K562 (cell line): ENCODE data around the gene MLLT3. TPM values are rescaled to one million over a fixed set of nuclear protein-coding genes. Genes with fewer than 3 reads are reported as not detected.

Experiments used
- ATAC-seq: fragments of 200-7000 bp; cut with Tn5 transposase; 3 replicates; pipeline ENCODE4 v1.9.1; 2020; ENCODE audit warnings: moderate library complexity
- BruUV-seq: library from RNA; stranded (reverse); fragments of 400-500 nt; replicated peaks from 2 replicates; lab custom pipeline; 2021; lab: Mats Ljungman, UMichigan
- CTCF ChIA-PET: fragments of 300-600 bp; formaldehyde crosslinking; extraction: SDS; loops from one replicate; lab custom pipeline; 2021; ENCODE audit warnings: low intra/inter-chr PET ratio; lab: Yijun Ruan, JAX
- POLR2A ChIA-PET: fragments of 300-600, 350-650 bp; sonication (Branson Sonifier 250); formaldehyde crosslinking; extraction: SDS; loops from one replicate; lab custom pipeline; 2021; ENCODE audit warnings: antibody characterized with exemption, inconsistent platforms; lab: Yijun Ruan, JAX
- DNase-seq, 4 experiments: peaks; one replicate each; pipeline versions ENCODE4 v3.0.0 to v3.0.0-alpha.2; 2011 to 2018; ENCODE audit warnings: low spot score in 3 of 4, mixed read lengths in 3 of 4; ENCODE audit errors: extremely low read depth in 1 of 4
- FAIRE-seq: peaks from 2 replicates; lab custom pipeline; 2011; peaks lifted over from hg19 to GRCh38; lab: Jason Lieb, UNC
- H2AFZ ChIP-seq: 2 replicates; pipeline ENCODE4 v1.6.0; 2011; ENCODE audit warnings: low read depth, low read length, control low read depth, inconsistent platforms
- H3K27ac ChIP-seq: fragments of 200-600 bp; 3 replicates; pipeline ENCODE4 v1.8.0; 2011; ENCODE audit warnings: low read depth, mild to moderate bottlenecking, control low read depth, inconsistent platforms, low read length, moderate library complexity, mixed read lengths; ENCODE audit errors: extremely low read depth
- H3K27me3 ChIP-seq, 2 experiments: fragments of 300-600 bp in 1 of 2; 2 replicates in 1 of 2; 3 replicates in 1 of 2; pipeline versions ENCODE4 v1.6.0 to v1.8.0; 2011; ENCODE audit warnings: inconsistent platforms in 2 of 2, low read length in 2 of 2, mild to moderate bottlenecking in 1 of 2, mixed read lengths in 1 of 2, moderate library complexity in 1 of 2; ENCODE audit not compliant: control insufficient read depth in 2 of 2, insufficient read depth in 2 of 2
- H3K36me3 ChIP-seq: fragments of 300-600 bp; 3 replicates; pipeline ENCODE4 v1.8.0; 2011; ENCODE audit warnings: mild to moderate bottlenecking, low read length, inconsistent platforms; ENCODE audit not compliant: control insufficient read depth, insufficient read depth
- H3K4me1 ChIP-seq, 2 experiments: fragments of 200-600 bp in 1 of 2; replicated peaks in 1 of 2; 2 replicates in 1 of 2; 3 replicates in 1 of 2; pipeline versions ENCODE4 v1.5.1 to v1.8.0; 2011; ENCODE audit warnings: inconsistent platforms in 2 of 2, low read length in 2 of 2, mild to moderate bottlenecking in 1 of 2, mixed read lengths in 1 of 2, moderate library complexity in 1 of 2; ENCODE audit not compliant: control insufficient read depth in 2 of 2, insufficient read depth in 2 of 2
- H3K4me2 ChIP-seq: 2 replicates; pipeline ENCODE4 v1.6.1; 2011; ENCODE audit warnings: low read length, control low read depth, inconsistent platforms, mixed read lengths; ENCODE audit not compliant: insufficient read depth
- H3K4me3 ChIP-seq: fragments of 200-600 bp; sonication (generic), shearing (Covaris generic); 2 replicates; pipeline ENCODE4 v1.5.1; 2016; ENCODE audit warnings: control low read depth, inconsistent platforms
- H3K79me2 ChIP-seq: fragments of 200-600 bp; 3 replicates; pipeline ENCODE4 v1.8.0; 2011; ENCODE audit warnings: low read length, inconsistent platforms; ENCODE audit not compliant: control insufficient read depth, insufficient read depth
- H3K9ac ChIP-seq, 2 experiments: 2 replicates each; pipeline versions ENCODE4 v1.6.0 to v1.6.1; 2011; ENCODE audit warnings: low read depth in 2 of 2, low read length in 2 of 2, control low read depth in 1 of 2, inconsistent platforms in 1 of 2, mild to moderate bottlenecking in 1 of 2, mixed read lengths in 1 of 2; ENCODE audit not compliant: insufficient read depth in 1 of 2
- H3K9me1 ChIP-seq: one replicate; pipeline ENCODE4 v1.6.0; 2011; ENCODE audit warnings: inconsistent platforms, mild to moderate bottlenecking, low read length, moderate library complexity; ENCODE audit not compliant: control insufficient read depth, insufficient read depth
- H3K9me3 ChIP-seq: replicated peaks from 2 replicates; pipeline ENCODE4 v1.5.1; 2011; ENCODE audit warnings: low read depth, low read length, inconsistent platforms; ENCODE audit not compliant: control insufficient read depth, insufficient read depth
- H4K20me1 ChIP-seq: replicated peaks from 2 replicates; pipeline ENCODE4 v1.6.1; 2011; ENCODE audit warnings: low read length, inconsistent platforms, mixed read lengths; ENCODE audit not compliant: control insufficient read depth, insufficient read depth
- YY1 ChIP-seq, 3 experiments: IDR thresholded peaks; 2 replicates each; pipeline ENCODE4 v1.6.1; 2011; ENCODE audit warnings: low read length in 2 of 3, mild to moderate bottlenecking in 2 of 3, moderate library complexity in 2 of 3, borderline replicate concordance in 1 of 3, control low read depth in 1 of 3, low read depth in 1 of 3; ENCODE audit not compliant: insufficient read depth in 3 of 3, insufficient replicate concordance in 2 of 3, control insufficient read depth in 1 of 3, insufficient read length in 1 of 3; ENCODE audit errors: extremely low read depth in 1 of 3
- ZNF354B ChIP-seq: fragments of 250-450 bp; sonication (Bioruptor Pico); IDR thresholded peaks from 2 replicates; pipeline ENCODE4 v1.4.0; 2020
- WGBS: fragments of 100-300 bp; shearing (Covaris generic); methylation state at CpG from one replicate; pipeline ENCODE4 v1.1.6; 2016; ENCODE audit warnings: low coverage, mixed read lengths; ENCODE audit not compliant: insufficient coverage; ENCODE audit errors: missing lambda C conversion rate; 5-methylcytosine and 5-hydroxymethylcytosine counted together
- in situ Hi-C: fragments of 300-500 bp; cut with MboI; formaldehyde crosslinking; loops from 4 replicates; pipeline ENCODE4 v1.15.0; 2018; ENCODE audit warnings: inconsistent platforms, mixed read lengths
- intact Hi-C: fragments of 100-400 bp; cut with micrococcal nuclease; formaldehyde crosslinking; loops from 2 replicates; pipeline ENCODE4 v1.14.2; 2022
- polyA plus RNA-seq, 8 experiments: library from polyadenylated mRNA; depleted of rRNA in 4 of 8; stranded (reverse) in 5 of 8; unstranded in 3 of 8; fragments of >200 nt; fragmentation: Nextera tagmentation in 2 of 8; fragmentation: Illumina TruSeq in 1 of 8; extraction: Ambion mirVana in 2 of 8; extraction: Trizol in 1 of 8; gene quantifications; 2 replicates each; pipeline versions ENCODE4 v1.2.1 to v1.2.3, GENCODE V29; 2011 to 2014; ENCODE audit warnings: inconsistent platforms in 1 of 8, missing spikeins in 1 of 8
- total RNA-seq, 7 experiments: library from RNA; depleted of rRNA in 6 of 7; stranded (reverse); fragments of >200 nt in 6 of 7; fragmentation: Illumina TruSeq in 2 of 7; extraction: Trizol in 2 of 7; gene quantifications; 2 replicates each; pipeline versions ENCODE4 v1.2.1 to v1.2.3, GENCODE V29; 2011 to 2021; ENCODE audit warnings: low replicate concordance in 1 of 7
- TF ChIP-seq, protein P1 (sequence below): IDR thresholded peaks from 2 replicates; pipeline ENCODE4 v1.6.1; 2016; ENCODE audit warnings: missing genetic modification characterization, missing compliant biosample characterization
- TF ChIP-seq, protein P2 (sequence below): fragments of 450-650 bp; IDR thresholded peaks from 2 replicates; pipeline ENCODE4 v1.6.1; 2016; ENCODE audit warnings: antibody characterized with exemption
- TF ChIP-seq, protein P3 (sequence below): fragments of 250-450 bp; sonication (Bioruptor Pico); IDR thresholded peaks from 2 replicates; pipeline ENCODE4 v1.8.0; 2022; ENCODE audit warnings: inconsistent platforms, mild to moderate bottlenecking, moderate library complexity, borderline replicate concordance

MLLT3 gene
- total and polyA plus RNA-seq, 9 of the 15 experiments (the other 6 are each of a cell fraction or from before 2014, with no cell fraction given) = 0.07 to 0.42 (median 0.22) TPM; not detected in 4

DNA sequence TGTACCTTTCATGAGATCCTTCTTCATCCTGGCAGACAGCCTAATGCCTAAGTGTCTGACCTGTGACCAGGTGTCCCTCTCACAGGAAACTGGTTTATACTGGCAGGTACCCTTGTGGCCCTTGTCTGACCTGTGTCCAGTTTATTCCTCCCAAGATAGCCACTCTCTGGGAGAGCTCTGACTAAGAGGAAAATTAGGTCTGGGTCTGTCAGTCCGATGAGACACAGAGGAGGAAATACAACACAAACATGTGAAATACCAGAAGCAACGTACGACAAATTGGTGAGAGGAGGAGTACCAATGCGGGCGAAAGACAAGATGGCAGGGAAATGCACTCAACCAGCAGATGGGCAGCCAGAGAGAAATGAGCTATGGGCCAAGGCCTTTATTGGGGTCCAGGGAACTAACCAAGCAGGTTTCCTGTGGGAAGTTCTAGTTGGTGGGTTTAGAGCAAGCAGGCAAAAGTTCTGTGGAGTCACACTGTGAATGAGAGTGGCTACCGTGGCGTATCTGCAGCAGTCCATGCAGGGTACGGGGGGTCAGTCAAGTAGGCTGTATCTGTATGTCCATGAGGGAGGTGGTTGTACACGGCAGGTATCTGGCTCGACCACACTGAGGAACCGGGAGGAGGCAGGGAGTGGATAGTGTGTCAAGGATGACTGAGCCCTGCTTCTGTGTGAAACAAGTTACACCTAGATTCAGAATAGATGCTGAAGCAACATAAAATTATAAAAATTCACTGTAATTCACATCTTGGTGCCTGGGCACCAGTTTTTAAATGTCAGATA is 109.0 kb downstream of the MLLT3 start:
- no peaks in the 10 kb centered on the region for H3K9me1 ChIP-seq
- in situ Hi-C loops (no loop called here), intact Hi-C loops (no loop called here)
- H3K4me3 ChIP-seq = no peak overlapping the region
- H4K20me1 ChIP-seq = no peaks in the 10 kb centered on the region
- no peak for FAIRE-seq
- ATAC-seq = no peak
- H3K9me3 ChIP-seq = no peaks in the 10 kb centered on the region
- H3K9ac ChIP-seq = no peak overlapping the region
- no peaks in the 10 kb centered on the region for H3K36me3 ChIP-seq
- H3K4me2 ChIP-seq = no peak overlapping the region
- H3K27ac ChIP-seq = no peak overlapping the region
- no peak overlapping the region for H2AFZ ChIP-seq
- TF ChIP-seq, protein P1, sequence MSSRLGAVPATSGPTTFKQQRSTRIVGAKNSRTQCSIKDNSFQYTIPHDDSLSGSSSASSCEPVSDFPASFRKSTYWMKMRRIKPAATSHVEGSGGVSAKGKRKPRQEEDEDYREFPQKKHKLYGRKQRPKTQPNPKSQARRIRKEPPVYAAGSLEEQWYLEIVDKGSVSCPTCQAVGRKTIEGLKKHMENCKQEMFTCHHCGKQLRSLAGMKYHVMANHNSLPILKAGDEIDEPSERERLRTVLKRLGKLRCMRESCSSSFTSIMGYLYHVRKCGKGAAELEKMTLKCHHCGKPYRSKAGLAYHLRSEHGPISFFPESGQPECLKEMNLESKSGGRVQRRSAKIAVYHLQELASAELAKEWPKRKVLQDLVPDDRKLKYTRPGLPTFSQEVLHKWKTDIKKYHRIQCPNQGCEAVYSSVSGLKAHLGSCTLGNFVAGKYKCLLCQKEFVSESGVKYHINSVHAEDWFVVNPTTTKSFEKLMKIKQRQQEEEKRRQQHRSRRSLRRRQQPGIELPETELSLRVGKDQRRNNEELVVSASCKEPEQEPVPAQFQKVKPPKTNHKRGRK (tag) = no peak
- no peak for TF ChIP-seq ZNF354B
- TF ChIP-seq, protein P2, sequence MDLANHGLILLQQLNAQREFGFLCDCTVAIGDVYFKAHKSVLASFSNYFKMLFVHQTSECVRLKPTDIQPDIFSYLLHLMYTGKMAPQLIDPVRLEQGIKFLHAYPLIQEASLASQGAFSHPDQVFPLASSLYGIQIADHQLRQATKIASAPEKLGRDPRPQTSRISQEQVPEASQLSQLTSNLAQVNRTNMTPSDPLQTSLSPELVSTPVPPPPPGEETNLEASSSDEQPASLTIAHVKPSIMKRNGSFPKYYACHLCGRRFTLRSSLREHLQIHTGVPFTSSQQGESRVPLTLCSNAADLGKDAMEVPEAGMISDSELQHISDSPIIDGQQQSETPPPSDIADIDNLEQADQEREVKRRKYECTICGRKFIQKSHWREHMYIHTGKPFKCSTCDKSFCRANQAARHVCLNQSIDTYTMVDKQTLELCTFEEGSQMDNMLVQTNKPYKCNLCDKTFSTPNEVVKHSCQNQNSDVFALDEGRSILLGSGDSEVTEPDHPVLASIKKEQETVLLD = no peak
- TF ChIP-seq, protein P3, sequence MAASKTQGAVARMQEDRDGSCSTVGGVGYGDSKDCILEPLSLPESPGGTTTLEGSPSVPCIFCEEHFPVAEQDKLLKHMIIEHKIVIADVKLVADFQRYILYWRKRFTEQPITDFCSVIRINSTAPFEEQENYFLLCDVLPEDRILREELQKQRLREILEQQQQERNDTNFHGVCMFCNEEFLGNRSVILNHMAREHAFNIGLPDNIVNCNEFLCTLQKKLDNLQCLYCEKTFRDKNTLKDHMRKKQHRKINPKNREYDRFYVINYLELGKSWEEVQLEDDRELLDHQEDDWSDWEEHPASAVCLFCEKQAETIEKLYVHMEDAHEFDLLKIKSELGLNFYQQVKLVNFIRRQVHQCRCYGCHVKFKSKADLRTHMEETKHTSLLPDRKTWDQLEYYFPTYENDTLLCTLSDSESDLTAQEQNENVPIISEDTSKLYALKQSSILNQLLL (CRISPR knock-in tag) = no peak
- no peak for TF ChIP-seq YY1 (IDR thresholded peaks at IDR 0.05; ENCODE audit: borderline replicate concordance in 1 of 3, control insufficient read depth in 1 of 3, extremely low read depth in 1 of 3, insufficient read depth in 3 of 3, insufficient read length in 1 of 3, insufficient replicate concordance in 2 of 3, low read depth in 1 of 3, low read length in 2 of 3)
- H3K27me3 ChIP-seq = no peaks in the 10 kb centered on the region
- DNase-seq = no peak
- H3K4me1 ChIP-seq = no peaks in the 10 kb centered on the region
- CTCF ChIA-PET = no interaction called here
- 2% methylated on average over 9 of the region's 11 CpGs for WGBS
- no peaks in the 10 kb centered on the region for H3K79me2 ChIP-seq
- no TSS peak for BruUV-seq
- POLR2A ChIA-PET = interaction anchor here (0.6 kb wide), 1 partner anchor 571 kb away, joined by 3 read pairs; no protein-coding TSS in a partner anchor
